Activated CD8-positive, alpha-beta memory T cell treated with anti-CD3 and anti-CD28 coated beads, Interleukin-2, amount 50 U/mL, for 1 hour (primary cell): ENCODE results near the gene TOR1A.

Source experiments
- DNase-seq: peaks from one replicate; pipeline ENCODE4 v3.0.0-alpha.2; 2020; ENCODE audit errors: extremely low read depth

The TOR1A gene

GRCh38 chr9:129852579-129852978 lies 28.6 kb upstream of the TOR1A start:
- DNase-seq: no peak

- DNase-seq: no peak
These were observed 27.9 kb upstream of the TOR1A start for GRCh38 chr9:129851821-129852220.

GRCh38 chr9:129850821-129851550 lies 27.1 kb upstream of the TOR1A start:
- DNase-seq: no peak

GRCh38 chr9:129849901-129850300 lies 26.0 kb upstream of the TOR1A start:
- no peak for DNase-seq

- no peak for DNase-seq
These were observed 24.9 kb upstream of the TOR1A start for GRCh38 chr9:129848712-129849441.

GRCh38 chr9:129845373-129845772 lies 21.4 kb upstream of the TOR1A start:
- no peak for DNase-seq

GRCh38 chr9:129841071-129841470 lies 17.1 kb upstream of the TOR1A start:
- DNase-seq: no peak

- DNase-seq: no peak
These were observed 16.1 kb upstream of the TOR1A start for GRCh38 chr9:129840034-129840433.

GRCh38 chr9:129839324-129840023 lies 15.5 kb upstream of the TOR1A start:
- no peak for DNase-seq

GRCh38 chr9:129838707-129839259 lies 14.8 kb upstream of the TOR1A start:
- DNase-seq: no peak

- DNase-seq: no peak
These were observed 12.5 kb upstream of the TOR1A start for GRCh38 chr9:129836311-129837007.

- no peak for DNase-seq
These were observed 11.9 kb upstream of the TOR1A start for GRCh38 chr9:129835860-129836223.

GRCh38 chr9:129835128-129835859 lies 11.4 kb upstream of the TOR1A start, which contains the start of the genes C9orf78 and USP20:
Gene C9orf78, minus strand, starts transcription at chr9:129835275. Its CDS starts 54 bp downstream, at chr9:129835221.
Gene USP20, plus strand, starts transcription at chr9:129835458. Its CDS starts 17,098 bp downstream, at chr9:129852556.
- DNase-seq: peak; percentile 87

- DNase-seq: no peak
These were observed 10.7 kb upstream of the TOR1A start for GRCh38 chr9:129834489-129835127.

- DNase-seq: no peak
These were observed 9.0 kb upstream of the TOR1A start for GRCh38 chr9:129832982-129833381.

- DNase-seq: no peak
These were observed 5.0 kb upstream of the TOR1A start for GRCh38 chr9:129828969-129829368.

GRCh38 chr9:129828051-129828450 lies 4.1 kb upstream of the TOR1A start:
- DNase-seq: no peak

- no peak for DNase-seq
These were observed 2.8 kb upstream of the TOR1A start for GRCh38 chr9:129826759-129827158.

GRCh38 chr9:129826344-129826743 lies 2.4 kb upstream of the TOR1A start:
- DNase-seq: no peak

GRCh38 chr9:129823542-129823934 lies 398 bp downstream of the TOR1A start:
- no peak for DNase-seq
